ENCODE measurements around the gene CNOT9.

GRCh38 chr2:218645126-218645525, 76.5 kb downstream of the CNOT9 start:
- TF ChIP-seq CTCF (IDR thresholded peaks at IDR 0.05) = no peak
- TF ChIP-seq ZFX (IDR thresholded peaks at IDR 0.05; ENCODE audit: borderline replicate concordance) = no peak

Measured in 22Rv1 (cell line).